Tibial nerve (tissue), 4 donors: ENCODE results near the gene PPP2R2D. TPM values are rescaled to one million over a fixed set of nuclear protein-coding genes. Genes with fewer than 3 reads are reported as not detected.

Experiments used
- DNase-seq, 2 donors: peaks; one replicate each; pipeline ENCODE4 v3.0.0-alpha.2; 2019; ENCODE audit warnings: low spot score in 2 of 2
- H3K27ac ChIP-seq, 4 donors: fragments of 200-600 bp; sonication (generic) in 3 of 4; one replicate each; pipeline ENCODE4 v1.5.1; 2017 to 2019; ENCODE audit warnings: mild to moderate bottlenecking in 1 of 4
- H3K27me3 ChIP-seq, 2 donors: fragments of 200-600 bp; sonication (generic) in 1 of 2; one replicate each; pipeline versions ENCODE4 v1.5.1 to v1.6.0; 2017 to 2019
- H3K36me3 ChIP-seq, 3 donors: fragments of 200-600 bp; sonication (generic); one replicate each; pipeline ENCODE4 v1.5.1; 2018 to 2019
- H3K4me1 ChIP-seq, 4 donors: fragments of 200-600 bp; sonication (generic) in 3 of 4; one replicate each; pipeline ENCODE4 v1.5.1; 2017 to 2019
- H3K4me3 ChIP-seq, 4 donors: fragments of 200-600 bp; sonication (generic) in 3 of 4; one replicate each; pipeline ENCODE4 v1.5.1; 2017 to 2019; ENCODE audit warnings: mild to moderate bottlenecking in 1 of 4, moderate library complexity in 1 of 4
- H3K9me3 ChIP-seq, 4 donors: fragments of 200-600 bp; sonication (generic) in 3 of 4; one replicate each; pipeline ENCODE4 v1.5.1; 2017 to 2019
- EP300 ChIP-seq, 2 donors: sonication (generic); formaldehyde crosslinking; IDR thresholded peaks; one replicate each; pipeline ENCODE4 v1.6.1; 2017; ENCODE audit warnings: antibody characterized with exemption in 2 of 2, mild to moderate bottlenecking in 1 of 2
- POLR2A ChIP-seq, 2 donors: fragments of 450-650 bp; IDR thresholded peaks; one replicate each; pipeline ENCODE4 v1.6.1; 2017; ENCODE audit warnings: antibody characterized with exemption in 2 of 2, mild to moderate bottlenecking in 2 of 2, moderate library complexity in 2 of 2
- WGBS, 2 donors: methylation state at CpG; one replicate each; pipeline ENCODE4 v1.1.5; 2018; 5-methylcytosine and 5-hydroxymethylcytosine counted together
- total RNA-seq, 4 donors: library from RNA; depleted of rRNA; stranded (reverse); fragments of >200 nt; gene quantifications; one replicate each; pipeline ENCODE4 v1.1.0, GENCODE V29; 2016
- TF ChIP-seq, protein P1 (sequence below), 5 experiments: fragments of 200-600 bp in 3 of 5; fragments of 450-650 bp in 2 of 5; sonication (generic) in 3 of 5; IDR thresholded peaks; one replicate each; pipeline ENCODE4 v1.5.1; 2016 to 2019; ENCODE audit warnings: antibody characterized with exemption in 5 of 5, mild to moderate bottlenecking in 3 of 5, moderate library complexity in 2 of 5

PPP2R2D gene
- total RNA-seq, 4 donors from 2014 or later: 22.9 to 35.1 (median 28.9) TPM

DNA sequence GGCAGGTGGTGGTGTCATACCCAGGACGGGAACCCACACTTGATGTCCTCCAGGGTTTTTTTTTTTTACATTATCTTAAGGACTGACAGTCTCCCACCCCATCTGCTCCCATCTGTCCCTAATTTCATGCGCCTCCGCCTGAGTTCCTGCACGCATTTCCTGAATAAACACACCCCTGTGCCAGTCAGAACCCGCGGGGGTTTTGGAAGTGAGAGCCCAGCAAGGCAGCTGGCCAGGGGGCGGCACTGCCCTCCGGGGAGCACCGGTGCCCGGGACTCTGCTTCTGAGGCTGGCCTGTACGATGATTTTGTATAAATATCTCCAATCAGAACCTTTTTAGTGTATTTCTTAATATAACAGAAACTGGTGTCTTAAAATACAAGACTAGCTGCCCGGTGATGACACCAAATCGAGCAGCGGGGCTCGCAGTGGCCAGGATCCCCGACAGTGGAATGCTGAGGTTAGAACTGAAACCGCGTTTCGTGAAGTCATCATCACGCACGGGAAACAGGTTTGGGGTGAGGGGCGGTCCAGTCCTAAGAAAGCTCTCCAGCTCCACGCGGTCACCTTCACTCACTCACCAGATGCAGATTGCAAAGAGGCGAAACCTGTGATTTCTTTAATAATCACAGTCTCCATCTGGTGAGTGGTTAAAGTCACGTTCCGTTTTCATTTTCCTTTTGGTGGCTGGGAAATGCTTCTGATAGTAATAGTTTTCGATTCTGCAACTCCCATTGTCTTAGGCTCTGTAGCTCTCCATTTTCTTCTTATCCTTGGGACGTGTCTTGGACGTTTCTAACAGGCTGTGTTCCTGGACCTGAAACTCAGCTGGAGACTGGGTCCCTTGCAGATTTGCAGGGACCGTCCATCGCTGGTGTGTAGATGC, 61.2 kb downstream of the PPP2R2D start:
- Histone ChIP-seq H3K27ac (no peak overlapping the region), H3K9me3 (peaks cover 0 to 3% (median 0%) of the 10 kb centered on the region in 4 donors), H3K36me3 (peaks cover 0 to 94% (median 0%) of the 10 kb centered on the region in 3 donors), H3K4me3 (no peak overlapping the region), H3K27me3 (no peaks in the 10 kb centered on the region), H3K4me1 (no peaks in the 10 kb centered on the region)
- 89 to 91% methylated on average over 32 of the region's 32 CpGs for WGBS, 2 donors
- TF ChIP-seq EP300 (IDR thresholded peaks at IDR 0.05) (no peak), POLR2A (IDR thresholded peaks at IDR 0.05) (no peak)
- TF ChIP-seq, protein P1, sequence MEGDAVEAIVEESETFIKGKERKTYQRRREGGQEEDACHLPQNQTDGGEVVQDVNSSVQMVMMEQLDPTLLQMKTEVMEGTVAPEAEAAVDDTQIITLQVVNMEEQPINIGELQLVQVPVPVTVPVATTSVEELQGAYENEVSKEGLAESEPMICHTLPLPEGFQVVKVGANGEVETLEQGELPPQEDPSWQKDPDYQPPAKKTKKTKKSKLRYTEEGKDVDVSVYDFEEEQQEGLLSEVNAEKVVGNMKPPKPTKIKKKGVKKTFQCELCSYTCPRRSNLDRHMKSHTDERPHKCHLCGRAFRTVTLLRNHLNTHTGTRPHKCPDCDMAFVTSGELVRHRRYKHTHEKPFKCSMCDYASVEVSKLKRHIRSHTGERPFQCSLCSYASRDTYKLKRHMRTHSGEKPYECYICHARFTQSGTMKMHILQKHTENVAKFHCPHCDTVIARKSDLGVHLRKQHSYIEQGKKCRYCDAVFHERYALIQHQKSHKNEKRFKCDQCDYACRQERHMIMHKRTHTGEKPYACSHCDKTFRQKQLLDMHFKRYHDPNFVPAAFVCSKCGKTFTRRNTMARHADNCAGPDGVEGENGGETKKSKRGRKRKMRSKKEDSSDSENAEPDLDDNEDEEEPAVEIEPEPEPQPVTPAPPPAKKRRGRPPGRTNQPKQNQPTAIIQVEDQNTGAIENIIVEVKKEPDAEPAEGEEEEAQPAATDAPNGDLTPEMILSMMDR (IDR thresholded peaks at IDR 0.05): no peak
- DNase-seq: no peak

DNA sequence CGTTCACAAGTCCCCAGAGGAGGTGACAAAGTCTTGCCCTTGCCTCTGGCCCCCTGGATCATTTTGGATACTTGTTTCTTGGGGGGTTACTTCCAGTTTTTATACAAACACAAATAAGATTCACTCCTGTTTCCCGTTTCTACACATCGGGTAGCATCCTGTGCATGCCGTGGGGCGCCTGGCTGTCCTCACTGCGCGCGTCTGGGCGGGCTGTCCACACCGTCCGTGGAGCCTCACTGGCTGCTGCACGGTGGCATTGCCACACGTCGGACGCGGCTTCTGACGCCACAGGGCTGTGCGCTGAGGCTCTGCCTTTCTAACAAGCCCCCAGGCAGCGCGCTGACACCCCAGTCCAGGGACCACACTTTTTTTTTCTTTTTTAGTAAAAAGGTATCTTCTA, 62.5 kb downstream of the PPP2R2D start:
- DNase-seq: no peak
- no peak for TF ChIP-seq POLR2A (IDR thresholded peaks at IDR 0.05)
- TF ChIP-seq EP300 (IDR thresholded peaks at IDR 0.05): no peak
- H3K4me1 ChIP-seq: no peaks in the 10 kb centered on the region
- H3K36me3 ChIP-seq: peaks cover 0 to 93% (median 0%) of the 10 kb centered on the region in 3 donors
- peaks cover 0 to 3% (median 0%) of the 10 kb centered on the region in 4 donors for H3K9me3 ChIP-seq
- 90% methylated on average over 20 of the region's 20 CpGs for WGBS, 2 donors
- no peak overlapping the region for H3K27ac ChIP-seq
- H3K27me3 ChIP-seq: no peaks in the 10 kb centered on the region
- H3K4me3 ChIP-seq: no peak overlapping the region

DNA sequence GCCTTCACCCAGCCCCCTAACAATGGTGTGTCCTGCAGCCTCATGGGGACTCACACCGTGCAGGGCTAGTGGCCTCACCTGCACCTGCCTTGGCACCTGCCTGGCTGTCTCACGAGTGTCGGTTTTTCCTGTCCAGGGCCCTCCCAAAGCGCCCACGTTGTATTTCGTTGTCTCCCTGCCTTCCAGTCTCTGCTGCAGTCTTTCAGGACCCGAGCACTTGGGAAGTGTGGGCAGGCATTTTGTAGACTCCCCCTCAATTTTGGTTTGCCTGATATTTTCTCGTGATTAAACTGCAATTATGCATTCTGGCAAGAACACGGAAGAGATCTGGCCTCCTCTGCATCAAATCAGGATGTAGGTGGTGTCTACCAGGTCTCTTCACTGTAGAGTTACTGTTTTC, 63.0 kb downstream of the PPP2R2D start:
- Histone ChIP-seq H3K4me1 (no peaks in the 10 kb centered on the region), H3K27ac (no peak overlapping the region), H3K27me3 (no peaks in the 10 kb centered on the region), H3K4me3 (no peak overlapping the region), H3K36me3 (peaks cover 0 to 93% (median 0%) of the 10 kb centered on the region in 3 donors), H3K9me3 (peaks cover 0 to 3% (median 0%) of the 10 kb centered on the region in 4 donors)
- no peak for DNase-seq
- 79 to 82% methylated on average over 9 of the region's 9 CpGs for WGBS, 2 donors
- no peak for TF ChIP-seq POLR2A (IDR thresholded peaks at IDR 0.05)
- TF ChIP-seq, protein P1 (IDR thresholded peaks at IDR 0.05): no peak
- TF ChIP-seq EP300 (IDR thresholded peaks at IDR 0.05): no peak

DNA sequence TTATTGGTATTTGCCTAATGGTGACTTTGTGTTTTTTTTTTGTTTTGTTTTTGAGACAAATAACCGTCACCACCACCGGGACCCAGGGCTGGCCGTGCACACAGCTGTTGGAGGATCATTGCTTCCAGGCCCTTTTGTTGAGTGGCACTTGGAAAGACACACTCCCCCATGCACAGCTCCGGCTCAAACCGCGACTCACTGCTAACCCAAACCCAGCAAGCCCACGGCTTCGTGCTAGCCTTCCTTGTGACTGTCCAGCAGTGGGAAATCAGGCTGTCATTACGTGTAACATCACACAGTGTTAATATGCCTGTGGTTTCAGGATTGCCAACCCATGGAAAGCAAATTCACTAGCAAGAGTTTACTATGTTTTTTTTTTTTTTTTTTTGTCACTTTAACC, 63.5 kb downstream of the PPP2R2D start:
- no peak overlapping the region for H3K4me3 ChIP-seq
- no peak overlapping the region for H3K27ac ChIP-seq
- peaks cover 0 to 3% (median 0%) of the 10 kb centered on the region in 4 donors for H3K9me3 ChIP-seq
- H3K36me3 ChIP-seq: peaks cover 0 to 93% (median 0%) of the 10 kb centered on the region in 3 donors
- H3K27me3 ChIP-seq: no peaks in the 10 kb centered on the region
- TF ChIP-seq EP300 (IDR thresholded peaks at IDR 0.05) (no peak), POLR2A (IDR thresholded peaks at IDR 0.05) (no peak)
- TF ChIP-seq, protein P1 (IDR thresholded peaks at IDR 0.05): no peak
- H3K4me1 ChIP-seq: no peaks in the 10 kb centered on the region
- DNase-seq: no peak
- 88 to 89% methylated on average over 9 of the region's 9 CpGs for WGBS, 2 donors

DNA sequence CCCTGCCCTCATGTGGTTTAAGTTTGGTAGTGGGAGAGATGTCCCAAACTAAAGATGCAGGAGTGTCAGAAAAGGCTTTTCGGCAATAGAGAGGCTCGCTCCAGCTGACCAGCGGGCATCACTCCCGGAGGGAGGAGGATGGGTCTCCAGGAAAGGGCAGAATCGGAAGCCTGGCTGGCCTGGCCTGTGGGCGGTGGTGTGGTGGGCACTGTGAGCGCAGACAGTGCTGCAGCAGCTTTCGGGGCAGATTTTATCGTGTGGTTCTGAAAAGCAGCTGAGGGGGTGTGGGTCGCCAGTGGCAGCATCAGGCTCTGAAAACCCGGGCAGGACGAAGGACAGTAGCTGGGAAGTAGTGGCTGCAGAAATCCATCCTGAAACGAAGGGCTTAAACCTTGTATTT, 68.1 kb downstream of the PPP2R2D start:
- 91 to 95% methylated on average over 13 of the region's 13 CpGs for WGBS, 2 donors
- DNase-seq: no peak
- no peak overlapping the region for H3K4me3 ChIP-seq
- no peaks in the 10 kb centered on the region for H3K9me3 ChIP-seq
- H3K27ac ChIP-seq: no peak overlapping the region
- peaks cover 0 to 95% (median 0%) of the 10 kb centered on the region in 3 donors for H3K36me3 ChIP-seq
- no peak for TF ChIP-seq EP300 (IDR thresholded peaks at IDR 0.05)
- TF ChIP-seq POLR2A (IDR thresholded peaks at IDR 0.05): no peak
- TF ChIP-seq, protein P1 (IDR thresholded peaks at IDR 0.05): no peak
- peaks cover 0 to 16% (median 3%) of the 10 kb centered on the region in 4 donors for H3K4me1 ChIP-seq
- no peaks in the 10 kb centered on the region for H3K27me3 ChIP-seq
